ENCODE results near the gene C2orf92. TPM values are rescaled to one million over a fixed set of nuclear protein-coding genes. Genes with fewer than 3 reads are reported as not detected.
A peak's percentile ranks its signal among the peaks of the same experiment; 100 is the strongest.

C2orf92 gene
- total RNA-seq, 2 donors from 2014 or later, result 21.3 to 47.1 TPM

- peaks cover 33% of the 10 kb centered on the region for H3K4me1 ChIP-seq
- H3K9me3 ChIP-seq, result no peaks in the 10 kb centered on the region
- DNase-seq (peak; percentile 69 to 87 (median 74)), ATAC-seq (peak; percentile 39)
- 0 to 1% methylated on average over 22 of the region's 24 CpGs for WGBS, 2 donors
- H3K4me3 ChIP-seq, result peak overlapping the region; percentile 42 to 64
- TF ChIP-seq, protein P1, sequence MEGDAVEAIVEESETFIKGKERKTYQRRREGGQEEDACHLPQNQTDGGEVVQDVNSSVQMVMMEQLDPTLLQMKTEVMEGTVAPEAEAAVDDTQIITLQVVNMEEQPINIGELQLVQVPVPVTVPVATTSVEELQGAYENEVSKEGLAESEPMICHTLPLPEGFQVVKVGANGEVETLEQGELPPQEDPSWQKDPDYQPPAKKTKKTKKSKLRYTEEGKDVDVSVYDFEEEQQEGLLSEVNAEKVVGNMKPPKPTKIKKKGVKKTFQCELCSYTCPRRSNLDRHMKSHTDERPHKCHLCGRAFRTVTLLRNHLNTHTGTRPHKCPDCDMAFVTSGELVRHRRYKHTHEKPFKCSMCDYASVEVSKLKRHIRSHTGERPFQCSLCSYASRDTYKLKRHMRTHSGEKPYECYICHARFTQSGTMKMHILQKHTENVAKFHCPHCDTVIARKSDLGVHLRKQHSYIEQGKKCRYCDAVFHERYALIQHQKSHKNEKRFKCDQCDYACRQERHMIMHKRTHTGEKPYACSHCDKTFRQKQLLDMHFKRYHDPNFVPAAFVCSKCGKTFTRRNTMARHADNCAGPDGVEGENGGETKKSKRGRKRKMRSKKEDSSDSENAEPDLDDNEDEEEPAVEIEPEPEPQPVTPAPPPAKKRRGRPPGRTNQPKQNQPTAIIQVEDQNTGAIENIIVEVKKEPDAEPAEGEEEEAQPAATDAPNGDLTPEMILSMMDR (IDR thresholded peaks at IDR 0.05), result no peak
- peak in 2 of 3 donors; percentile 53 to 61 for TF ChIP-seq POLR2A (IDR thresholded peaks at IDR 0.05)
- H3K36me3 ChIP-seq (replicated peaks in 1 of 2; ENCODE audit: insufficient read depth in 1 of 2, low read depth in 2 of 2), result peaks cover 6 to 9% of the 10 kb centered on the region in 2 donors
- peak overlapping the region; percentile 90 to 100 (median 95) for H3K27ac ChIP-seq
- intact Hi-C loops (cut with DNase I), result no loop called here
- no peaks in the 10 kb centered on the region for H3K27me3 ChIP-seq
Observed at GRCh38 chr2:97662895-97663625, 6.5 kb upstream of the C2orf92 start.

DNA sequence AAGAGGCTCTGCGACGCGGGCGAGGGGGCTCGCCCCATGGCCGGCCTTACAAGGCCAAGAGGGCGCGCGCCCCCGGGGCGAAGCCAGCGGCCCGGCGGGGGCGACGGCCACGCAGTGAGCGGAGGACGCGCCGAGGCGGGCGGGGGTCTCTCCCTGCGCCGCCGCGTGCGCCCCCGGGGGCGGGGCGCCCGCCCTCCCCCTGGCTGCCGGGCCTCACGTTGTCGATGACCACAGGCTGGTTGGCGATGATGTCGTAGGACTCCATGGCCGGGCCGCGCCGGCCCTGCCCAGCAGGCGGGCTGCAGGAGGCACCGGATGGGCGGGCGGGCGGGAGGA is 5.9 kb upstream of the C2orf92 start:
- H3K9me3 ChIP-seq, result no peaks in the 10 kb centered on the region
- ATAC-seq (no peak), DNase-seq (no peak)
- WGBS, 2 donors, result no CpG with 5 or more reads among the region's 46 CpGs
- H3K4me1 ChIP-seq, result peaks cover 33% of the 10 kb centered on the region
- no peaks in the 10 kb centered on the region for H3K27me3 ChIP-seq
- peaks cover under 1 to 5% of the 10 kb centered on the region in 2 donors for H3K36me3 ChIP-seq (replicated peaks in 1 of 2; ENCODE audit: insufficient read depth in 1 of 2, low read depth in 2 of 2)
- intact Hi-C loops (cut with DNase I), result no loop called here
- TF ChIP-seq POLR2A (IDR thresholded peaks at IDR 0.05), result no peak
- TF ChIP-seq, protein P1 (IDR thresholded peaks at IDR 0.05), result peak in 2 of 7 experiments; percentile 15 to 22
- peak overlapping the region; percentile 42 to 64 for H3K4me3 ChIP-seq
- H3K27ac ChIP-seq, result peak overlapping the region; percentile 90 to 100 (median 95)

GRCh38 chr2:97663962-97664635 is 5.4 kb upstream of the C2orf92 start, which contains the start of gene ACTR1B:
Gene ACTR1B, minus strand, starts transcription at chr2:97664044. Its CDS starts 154 bp downstream, at chr2:97663890.
- DNase-seq (peak; percentile 98 to 99 (median 99)), ATAC-seq (peak; percentile 93)
- Histone ChIP-seq H3K36me3 (replicated peaks in 1 of 2; ENCODE audit: insufficient read depth in 1 of 2, low read depth in 2 of 2) (peaks cover 0 to under 1% of the 10 kb centered on the region in 2 donors), H3K27ac (peak within 1 kb of the TSS; percentile 90 to 100 (median 95)), H3K4me3 (peak within 1 kb of the TSS; percentile 42 to 64), H3K9me3 (no peaks in the 10 kb centered on the region), H3K4me1 (peaks cover 33% of the 10 kb centered on the region), H3K27me3 (no peaks in the 10 kb centered on the region)
- intact Hi-C loops (cut with DNase I), result no loop called here
- TF ChIP-seq, protein P1 (IDR thresholded peaks at IDR 0.05), result peak; percentile 27 to 86 (median 59)
- peak; percentile 93 to 99 (median 98) for TF ChIP-seq POLR2A (IDR thresholded peaks at IDR 0.05)
- 0 to 1% methylated on average over 26 to 51 of the region's 60 CpGs for WGBS, 2 donors

DNA sequence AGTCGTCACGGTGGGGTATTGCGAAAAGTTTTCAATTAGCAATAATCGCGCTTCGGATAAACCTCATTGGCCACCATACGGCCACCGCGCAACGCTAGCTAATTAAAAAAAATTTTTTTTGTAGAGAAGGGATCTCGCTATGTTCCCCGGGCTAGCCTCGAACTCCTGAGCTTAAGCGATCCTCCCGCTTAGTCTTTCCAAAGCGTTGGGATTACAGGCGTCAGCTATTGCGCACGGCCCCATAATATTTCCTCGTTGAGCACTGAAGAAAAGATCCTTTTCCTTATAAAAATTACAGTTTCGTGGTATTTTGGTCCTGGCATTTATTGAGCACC is 4.9 kb upstream of the C2orf92 start:
- peak overlapping the region; percentile 90 to 100 (median 95) for H3K27ac ChIP-seq
- no peak for ATAC-seq
- H3K27me3 ChIP-seq, result no peaks in the 10 kb centered on the region
- H3K4me3 ChIP-seq, result peak overlapping the region; percentile 15 to 42
- H3K4me1 ChIP-seq, result peaks cover 33% of the 10 kb centered on the region
- TF ChIP-seq POLR2A (IDR thresholded peaks at IDR 0.05), result no peak
- TF ChIP-seq, protein P1 (IDR thresholded peaks at IDR 0.05), result peak in 1 of 7 experiments; percentile 0
- no peaks in the 10 kb centered on the region for H3K9me3 ChIP-seq
- intact Hi-C loops (cut with DNase I), result no loop called here
- WGBS, 2 donors, result 5% methylated on average over 21 of the region's 21 CpGs
- no peaks in the 10 kb centered on the region for H3K36me3 ChIP-seq (replicated peaks in 1 of 2; ENCODE audit: insufficient read depth in 1 of 2, low read depth in 2 of 2)
- DNase-seq, result peak in 1 of 4 donors; percentile 42
